HepG2 (cell line): ENCODE results near the gene CLPTM1L. TPM values are rescaled to one million over a fixed set of nuclear protein-coding genes. Genes with fewer than 3 reads are reported as not detected.

ENCODE experiments used
- GABPA ChIP-seq, 2 experiments: IDR thresholded peaks; 2 replicates each; pipeline ENCODE4 v1.6.1; 2011 to 2016; ENCODE audit warnings: low read depth in 2 of 2, low read length in 1 of 2, missing biosample characterization in 1 of 2, missing genetic modification characterization in 1 of 2
- HMGA1 ChIP-seq: sonication (generic); formaldehyde crosslinking; conservative IDR thresholded peaks from 2 replicates; pipeline ENCODE4 v1.4.0; 2020; ENCODE audit warnings: missing genetic modification reagents
- JUN ChIP-seq: sonication (generic); formaldehyde crosslinking; IDR thresholded peaks from 2 replicates; pipeline ENCODE4 v1.4.0; 2020; ENCODE audit warnings: mild to moderate bottlenecking, missing genetic modification reagents
- KDM6A ChIP-seq: IDR thresholded peaks from 2 replicates; pipeline ENCODE4 v1.6.1; 2016; ENCODE audit warnings: low read depth
- KMT2A ChIP-seq: sonication (generic); formaldehyde crosslinking; IDR thresholded peaks from 2 replicates; pipeline ENCODE4 v1.4.0; 2020; ENCODE audit warnings: missing genetic modification reagents
- NCOA2 ChIP-seq: sonication (generic); formaldehyde crosslinking; IDR thresholded peaks from 2 replicates; pipeline ENCODE4 v1.8.0; 2022; ENCODE audit warnings: inconsistent platforms
- RERE ChIP-seq: IDR thresholded peaks from 2 replicates; pipeline ENCODE4 v1.6.1; 2016; ENCODE audit warnings: low read depth, missing genetic modification reagents, missing compliant biosample characterization
- WIZ ChIP-seq: sonication (generic); formaldehyde crosslinking; IDR thresholded peaks from 2 replicates; pipeline ENCODE4 v1.5.1; 2020; ENCODE audit warnings: mild to moderate bottlenecking, missing genetic modification reagents
- ZBTB37 ChIP-seq: sonication (generic); formaldehyde crosslinking; IDR thresholded peaks from 2 replicates; pipeline ENCODE4 v1.4.0; 2020; ENCODE audit warnings: mild to moderate bottlenecking, missing genetic modification reagents
- ZMAT5 ChIP-seq: sonication (generic); formaldehyde crosslinking; IDR thresholded peaks from 2 replicates; pipeline ENCODE4 v1.5.0; 2020; ENCODE audit warnings: mild to moderate bottlenecking, low read depth, missing genetic modification reagents, borderline replicate concordance
- ZMYM3 ChIP-seq: sonication (generic); formaldehyde crosslinking; IDR thresholded peaks from 2 replicates; pipeline ENCODE4 v1.5.1; 2020; ENCODE audit warnings: mild to moderate bottlenecking, missing genetic modification reagents
- ZNF101 ChIP-seq: sonication (generic); formaldehyde crosslinking; IDR thresholded peaks from 2 replicates; pipeline ENCODE4 v1.4.0; 2020; ENCODE audit warnings: mild to moderate bottlenecking, low read depth, missing genetic modification reagents, borderline replicate concordance
- ZNF326 ChIP-seq: sonication (generic); formaldehyde crosslinking; IDR thresholded peaks from 2 replicates; pipeline ENCODE4 v1.4.0; 2020; ENCODE audit warnings: missing genetic modification reagents, borderline replicate concordance
- ZNF337 ChIP-seq: sonication (generic); formaldehyde crosslinking; IDR thresholded peaks from 2 replicates; pipeline ENCODE4 v1.5.1; 2020; ENCODE audit warnings: missing genetic modification reagents, low read depth, mild to moderate bottlenecking, borderline replicate concordance
- ZNF770 ChIP-seq: sonication (generic); formaldehyde crosslinking; IDR thresholded peaks from 2 replicates; pipeline ENCODE4 v1.5.0; 2020; ENCODE audit warnings: mild to moderate bottlenecking, missing genetic modification reagents
- ZXDC ChIP-seq: sonication (generic); formaldehyde crosslinking; IDR thresholded peaks from 2 replicates; pipeline ENCODE4 v1.5.0; 2020; ENCODE audit warnings: mild to moderate bottlenecking, missing genetic modification reagents
- polyA plus RNA-seq, 8 experiments: library from polyadenylated mRNA; depleted of rRNA in 3 of 8; stranded (reverse) in 7 of 8; unstranded in 1 of 8; fragments of >200 nt; fragmentation: Illumina TruSeq in 4 of 8; extraction: Trizol in 4 of 8; gene quantifications; 2 replicates each; pipeline versions ENCODE4 v1.2.1 to v1.2.3, GENCODE V29; 2011 to 2016; ENCODE audit warnings: low read depth in 4 of 8, missing spikeins in 1 of 8, mixed read lengths in 1 of 8; ENCODE audit not compliant: insufficient read depth in 1 of 8
- total RNA-seq, 5 experiments: library from RNA; depleted of rRNA; stranded (reverse); fragments of >200 nt; fragmentation: Illumina TruSeq; extraction: Trizol; gene quantifications; 2 replicates each; pipeline ENCODE4 v1.2.3, GENCODE V29; 2016; ENCODE audit warnings: low read depth in 1 of 5

The CLPTM1L gene
- total and polyA plus RNA-seq, 2 of the 13 experiments (the other 11 are each of a cell fraction or from before 2014, with no cell fraction given) = 80.3 to 124 TPM

GRCh38 chr5:1344975-1345838 lies at the start of gene CLPTM1L (continued):
- TF ChIP-seq GABPA (IDR thresholded peaks at IDR 0.05; ENCODE audit: low read depth, low read length) (peak; percentile 95), GABPA (CRISPR knock-in tag; IDR thresholded peaks at IDR 0.05; ENCODE audit: low read depth) (peak; percentile 84), ZNF326 (CRISPR knock-in tag) (no peak), ZBTB37 (CRISPR knock-in tag) (no peak), ZMAT5 (CRISPR knock-in tag) (no peak), NCOA2 (CRISPR knock-in tag) (no peak), ZNF101 (CRISPR knock-in tag) (no peak), HMGA1 (CRISPR knock-in tag) (no peak), WIZ (CRISPR knock-in tag) (peak; percentile 43; the same call in 1 of the 2 replicates), ZNF770 (CRISPR knock-in tag) (no peak), ZMYM3 (no peak), KMT2A (no peak), RERE (CRISPR knock-in tag) (no peak), ZXDC (CRISPR knock-in tag) (peak; percentile 35; the same call in 1 of the 2 replicates), JUN (CRISPR knock-in tag) (no peak), KDM6A (CRISPR knock-in tag) (0 out of 2 replicates have a peak, but pooled peaks have one; percentile 15), ZNF337 (CRISPR knock-in tag) (no peak)
